Cardiac muscle cell (in vitro differentiated cells and primary cell): ENCODE measurements around the gene PSME4. TPM values are rescaled to one million over a fixed set of nuclear protein-coding genes. Genes with fewer than 3 reads are reported as not detected.
A peak's percentile ranks its signal among the peaks of the same experiment; 100 is the strongest.

ENCODE experiments used
- DNase-seq, 2 donors: peaks; one replicate each; pipeline versions ENCODE4 v3.0.0 to v3.0.0-alpha.2; 2010 to 2017; ENCODE audit warnings: low read depth in 1 of 2, low spot score in 1 of 2
- H3K27ac ChIP-seq: fragments of 200-600 bp; sonication (generic); 2 replicates; pipeline ENCODE4 v1.5.1; 2016
- H3K27me3 ChIP-seq: fragments of 200-600 bp; sonication (generic); 2 replicates; pipeline ENCODE4 v1.6.0; 2016; ENCODE audit warnings: control low read depth
- H3K36me3 ChIP-seq: fragments of 200-600 bp; sonication (generic); 2 replicates; pipeline ENCODE4 v1.5.1; 2016; ENCODE audit warnings: control low read depth
- H3K4me1 ChIP-seq: fragments of 200-600 bp; sonication (generic); 2 replicates; pipeline ENCODE4 v1.8.1; 2017; ENCODE audit warnings: low read depth, mild to moderate bottlenecking, mixed run types
- H3K4me3 ChIP-seq: fragments of 200-600 bp; sonication (generic); 2 replicates; pipeline ENCODE4 v1.5.1; 2016; ENCODE audit warnings: mild to moderate bottlenecking
- H3K9me3 ChIP-seq: fragments of 200-600 bp; sonication (generic); 2 replicates; pipeline ENCODE4 v1.5.1; 2017; ENCODE audit warnings: low read depth, mild to moderate bottlenecking, control low read depth
- CTCF ChIP-seq: IDR thresholded peaks from 2 replicates; pipeline ENCODE4 v1.5.1; 2012; ENCODE audit warnings: low read depth, mild to moderate bottlenecking, low read length
- polyA plus RNA-seq: library from polyadenylated mRNA; unstranded; fragments of >200 nt; fragmentation: Nextera tagmentation; extraction: Ambion mirVana; gene quantifications from 2 replicates; pipeline ENCODE4 v1.2.1, GENCODE V29; 2016
- total RNA-seq: library from RNA; depleted of rRNA; stranded (reverse); fragments of >200 nt; gene quantifications from 2 replicates; pipeline ENCODE4 v1.2.3, GENCODE V29; 2016

PSME4 gene
- total and polyA plus RNA-seq, 2 experiments from 2014 or later = 8.7 to 27.6 TPM

GRCh38 chr2:53958443-53958842 lies 12.3 kb downstream of the PSME4 start:
- Histone ChIP-seq H3K9me3 (no peaks in the 10 kb centered on the region), H3K4me3 (no peak overlapping the region), H3K27ac (no peak overlapping the region), H3K36me3 (no peaks in the 10 kb centered on the region), H3K27me3 (no peaks in the 10 kb centered on the region), H3K4me1 (peaks cover 6% of the 10 kb centered on the region)
- no peak for TF ChIP-seq CTCF
- no peak for DNase-seq

GRCh38 chr2:53952519-53952918 lies 18.3 kb downstream of the PSME4 start:
- Histone ChIP-seq H3K27ac (no peak overlapping the region), H3K4me1 (no peaks in the 10 kb centered on the region), H3K4me3 (no peak overlapping the region), H3K27me3 (no peaks in the 10 kb centered on the region), H3K36me3 (peaks cover 10% of the 10 kb centered on the region), H3K9me3 (no peaks in the 10 kb centered on the region)
- DNase-seq = no peak
- TF ChIP-seq CTCF = no peak

- Histone ChIP-seq H3K27me3 (no peaks in the 10 kb centered on the region), H3K4me3 (no peak overlapping the region), H3K36me3 (peaks cover 14% of the 10 kb centered on the region), H3K4me1 (peaks cover 7% of the 10 kb centered on the region), H3K27ac (no peak overlapping the region), H3K9me3 (no peaks in the 10 kb centered on the region)
- no peak for DNase-seq
- TF ChIP-seq CTCF = no peak
These were observed 21.3 kb downstream of the PSME4 start for GRCh38 chr2:53949457-53949856.

- peaks cover 7% of the 10 kb centered on the region for H3K4me1 ChIP-seq
- H3K27me3 ChIP-seq = no peaks in the 10 kb centered on the region
- no peaks in the 10 kb centered on the region for H3K9me3 ChIP-seq
- peaks cover 14% of the 10 kb centered on the region for H3K36me3 ChIP-seq
- peak overlapping the region; percentile 15 for H3K27ac ChIP-seq
- H3K4me3 ChIP-seq = no peak overlapping the region
- no peak for TF ChIP-seq CTCF
- no peak for DNase-seq
These were observed 25.3 kb downstream of the PSME4 start for GRCh38 chr2:53945538-53945937.

- H3K27me3 ChIP-seq = no peaks in the 10 kb centered on the region
- H3K4me1 ChIP-seq = peaks cover 7% of the 10 kb centered on the region
- H3K9me3 ChIP-seq = no peaks in the 10 kb centered on the region
- no peak overlapping the region for H3K4me3 ChIP-seq
- no peak overlapping the region for H3K27ac ChIP-seq
- no peak for DNase-seq
- TF ChIP-seq CTCF = no peak
- H3K36me3 ChIP-seq = peaks cover 17% of the 10 kb centered on the region
These were observed 26.3 kb downstream of the PSME4 start for GRCh38 chr2:53944542-53944941.

GRCh38 chr2:53942280-53942679 lies 28.5 kb downstream of the PSME4 start:
- Histone ChIP-seq H3K4me3 (no peak overlapping the region), H3K9me3 (no peaks in the 10 kb centered on the region), H3K27ac (peak overlapping the region; percentile 2), H3K4me1 (peaks cover 7% of the 10 kb centered on the region), H3K36me3 (peaks cover 11% of the 10 kb centered on the region), H3K27me3 (no peaks in the 10 kb centered on the region)
- no peak for TF ChIP-seq CTCF
- DNase-seq = no peak
